Neural cell (in vitro differentiated cells): ENCODE measurements around the gene TRPV5. TPM values are rescaled to one million over a fixed set of nuclear protein-coding genes. Genes with fewer than 3 reads are reported as not detected.

Source experiments
- H2AFZ ChIP-seq: fragments of 200-600, 300-800 bp; sonication (generic), shearing (Covaris generic); 2 replicates; pipeline ENCODE4 v1.6.0; 2014; ENCODE audit warnings: low read depth, mild to moderate bottlenecking, antibody characterized with exemption, low read length, moderate library complexity
- H3F3A ChIP-seq: fragments of 200-600 bp; shearing (Covaris generic); 2 replicates; pipeline ENCODE4 v1.6.1; 2016; ENCODE audit warnings: mild to moderate bottlenecking, moderate library complexity, mixed read lengths, antibody characterized with exemption, low read length; ENCODE audit not compliant: insufficient read depth, poor library complexity, severe bottlenecking
- H3K27ac ChIP-seq: fragments of 200-600, 300-800 bp; sonication (generic), shearing (Covaris generic); 2 replicates; pipeline ENCODE4 v1.5.1; 2014; ENCODE audit warnings: mild to moderate bottlenecking, low read length, moderate library complexity
- H3K27me3 ChIP-seq: fragments of 300-800, 200-600 bp; sonication (generic), shearing (Covaris generic); 2 replicates; pipeline ENCODE4 v1.6.0; 2014; ENCODE audit warnings: mild to moderate bottlenecking, low read depth, low read length, moderate library complexity; ENCODE audit not compliant: insufficient read depth
- H3K36me3 ChIP-seq: fragments of 300-800, 200-600 bp; sonication (generic), shearing (Covaris generic); 2 replicates; pipeline ENCODE4 v1.5.1; 2014; ENCODE audit warnings: mild to moderate bottlenecking, antibody characterized with exemption, low read length, moderate library complexity; ENCODE audit not compliant: insufficient read depth
- H3K4me2 ChIP-seq: fragments of 300-800, 200-600 bp; sonication (generic), shearing (Covaris generic); 2 replicates; pipeline ENCODE4 v1.6.0; 2014; ENCODE audit warnings: mild to moderate bottlenecking, low read length
- H3K4me3 ChIP-seq: fragments of 300-800, 200-600 bp; sonication (generic), shearing (Covaris generic); 2 replicates; pipeline ENCODE4 v1.5.1; 2014; ENCODE audit warnings: mild to moderate bottlenecking, low read length, moderate library complexity
- H3K79me2 ChIP-seq: fragments of 200-600 bp; shearing (Covaris generic); replicated peaks from 2 replicates; pipeline ENCODE4 v1.6.0; 2014; ENCODE audit warnings: mild to moderate bottlenecking, low read length, moderate library complexity; ENCODE audit not compliant: insufficient read depth
- H3K9ac ChIP-seq: fragments of 300-800, 200-600 bp; sonication (generic), shearing (Covaris generic); 2 replicates; pipeline ENCODE4 v1.6.1; 2016; ENCODE audit warnings: mild to moderate bottlenecking, low read length, mixed read lengths
- H3K9me2 ChIP-seq: fragments of 200-600 bp; shearing (Covaris generic); 2 replicates; pipeline ENCODE4 v1.6.1; 2016; ENCODE audit warnings: mild to moderate bottlenecking, low read length, mixed read lengths; ENCODE audit not compliant: insufficient read depth
- H3K9me3 ChIP-seq: fragments of 200-600, 300-800 bp; sonication (generic), shearing (Covaris generic); 2 replicates; pipeline ENCODE4 v1.6.1; 2016; ENCODE audit warnings: mild to moderate bottlenecking, mixed run types, low read length, moderate library complexity, mixed read lengths
- H4K20me1 ChIP-seq: fragments of 200-600 bp; shearing (Covaris generic); 2 replicates; pipeline ENCODE4 v1.6.1; 2016; ENCODE audit warnings: mild to moderate bottlenecking, mixed run types; ENCODE audit not compliant: insufficient read depth
- CTCF ChIP-seq: fragments of 450-650 bp; IDR thresholded peaks from 2 replicates; pipeline ENCODE4 v1.5.1; 2014; ENCODE audit warnings: antibody characterized with exemption, mild to moderate bottlenecking, moderate library complexity; ENCODE audit not compliant: poor library complexity, severe bottlenecking
- EP300 ChIP-seq: fragments of 450-650 bp; conservative IDR thresholded peaks from 2 replicates; pipeline ENCODE4 v1.6.1; 2014; ENCODE audit warnings: antibody characterized with exemption, mild to moderate bottlenecking, moderate library complexity; ENCODE audit not compliant: poor library complexity, severe bottlenecking
- EZH2 ChIP-seq: fragments of 200-600, 300-800 bp; shearing (Covaris generic), sonication (generic); IDR thresholded peaks from 2 replicates; pipeline ENCODE4 v1.6.1; 2014; ENCODE audit warnings: antibody characterized with exemption, low read length, borderline replicate concordance, mild to moderate bottlenecking; ENCODE audit not compliant: insufficient read depth, poor library complexity, severe bottlenecking
- MXI1 ChIP-seq: fragments of 450-650 bp; conservative IDR thresholded peaks from 2 replicates; pipeline ENCODE4 v1.6.1; 2014; ENCODE audit warnings: antibody characterized with exemption, mild to moderate bottlenecking; ENCODE audit not compliant: poor library complexity, severe bottlenecking
- POLR2AphosphoS5 ChIP-seq: IDR thresholded peaks from 2 replicates; pipeline ENCODE4 v1.6.1; 2012
- RAD21 ChIP-seq: fragments of 450-650 bp; conservative IDR thresholded peaks from 2 replicates; pipeline ENCODE4 v1.6.1; 2014; ENCODE audit warnings: antibody characterized with exemption, mild to moderate bottlenecking, moderate library complexity
- REST ChIP-seq: IDR thresholded peaks from 2 replicates; pipeline ENCODE4 v1.6.1; 2012; ENCODE audit warnings: borderline replicate concordance
- SMC3 ChIP-seq: fragments of 450-650 bp; conservative IDR thresholded peaks from 2 replicates; pipeline ENCODE4 v1.6.1; 2014; ENCODE audit warnings: antibody characterized with exemption, mild to moderate bottlenecking, moderate library complexity; ENCODE audit not compliant: poor library complexity
- TAF1 ChIP-seq: IDR thresholded peaks from 2 replicates; pipeline ENCODE4 v1.6.1; 2012; ENCODE audit warnings: low read depth
- polyA plus RNA-seq: library from polyadenylated mRNA; depleted of rRNA; stranded (reverse); fragments of >200 nt; gene quantifications from 2 replicates; pipeline ENCODE4 v1.2.3, GENCODE V29; 2014

TRPV5 gene
- polyA plus RNA-seq, 1 donor from 2014 or later = not detected

- Histone ChIP-seq H4K20me1 (no peaks in the 10 kb centered on the region), H3K4me3 (no peak overlapping the region), H3K9me3 (no peaks in the 10 kb centered on the region), H3K36me3 (no peaks in the 10 kb centered on the region), H3K9ac (no peak overlapping the region), H3K27ac (no peak overlapping the region), H3K27me3 (no peaks in the 10 kb centered on the region), H2AFZ (no peak overlapping the region), H3F3A (no peaks in the 10 kb centered on the region), H3K9me2 (no peaks in the 10 kb centered on the region), H3K4me2 (no peak overlapping the region), H3K79me2 (no peaks in the 10 kb centered on the region)
- no peak for TF ChIP-seq MXI1
- TF ChIP-seq SMC3 = no peak
- TF ChIP-seq EP300 = no peak
- TF ChIP-seq POLR2AphosphoS5 = no peak
- TF ChIP-seq TAF1 = no peak
- TF ChIP-seq CTCF = no peak
- no peak for TF ChIP-seq EZH2
Measured at GRCh38 chr7:142868188-142868985, 65.2 kb downstream of the TRPV5 start.

GRCh38 chr7:142867398-142868187 is 66.0 kb downstream of the TRPV5 start:
- Histone ChIP-seq H3K4me2 (no peak overlapping the region), H3K9ac (no peak overlapping the region), H3K27me3 (no peaks in the 10 kb centered on the region), H2AFZ (no peak overlapping the region), H3K27ac (no peak overlapping the region), H3K36me3 (no peaks in the 10 kb centered on the region), H3K79me2 (no peaks in the 10 kb centered on the region), H3K9me3 (no peaks in the 10 kb centered on the region), H3K4me3 (no peak overlapping the region), H4K20me1 (no peaks in the 10 kb centered on the region), H3F3A (no peaks in the 10 kb centered on the region), H3K9me2 (no peaks in the 10 kb centered on the region)
- no peak for TF ChIP-seq EP300
- TF ChIP-seq POLR2AphosphoS5 = no peak
- no peak for TF ChIP-seq SMC3
- TF ChIP-seq RAD21 = no peak
- TF ChIP-seq MXI1 = no peak
- TF ChIP-seq CTCF = no peak
- no peak for TF ChIP-seq EZH2
- no peak for TF ChIP-seq TAF1
- TF ChIP-seq REST = no peak
